NCI-H2171 treated with DMSO at 0.1 percent for 48 hours (cell line): ENCODE measurements around the gene ARHGAP5.

Experiments used
- DNase-seq: peaks from one replicate; lab custom pipeline; 2025; lab: John Stamatoyannopoulos, UW

The ARHGAP5 gene

DNA sequence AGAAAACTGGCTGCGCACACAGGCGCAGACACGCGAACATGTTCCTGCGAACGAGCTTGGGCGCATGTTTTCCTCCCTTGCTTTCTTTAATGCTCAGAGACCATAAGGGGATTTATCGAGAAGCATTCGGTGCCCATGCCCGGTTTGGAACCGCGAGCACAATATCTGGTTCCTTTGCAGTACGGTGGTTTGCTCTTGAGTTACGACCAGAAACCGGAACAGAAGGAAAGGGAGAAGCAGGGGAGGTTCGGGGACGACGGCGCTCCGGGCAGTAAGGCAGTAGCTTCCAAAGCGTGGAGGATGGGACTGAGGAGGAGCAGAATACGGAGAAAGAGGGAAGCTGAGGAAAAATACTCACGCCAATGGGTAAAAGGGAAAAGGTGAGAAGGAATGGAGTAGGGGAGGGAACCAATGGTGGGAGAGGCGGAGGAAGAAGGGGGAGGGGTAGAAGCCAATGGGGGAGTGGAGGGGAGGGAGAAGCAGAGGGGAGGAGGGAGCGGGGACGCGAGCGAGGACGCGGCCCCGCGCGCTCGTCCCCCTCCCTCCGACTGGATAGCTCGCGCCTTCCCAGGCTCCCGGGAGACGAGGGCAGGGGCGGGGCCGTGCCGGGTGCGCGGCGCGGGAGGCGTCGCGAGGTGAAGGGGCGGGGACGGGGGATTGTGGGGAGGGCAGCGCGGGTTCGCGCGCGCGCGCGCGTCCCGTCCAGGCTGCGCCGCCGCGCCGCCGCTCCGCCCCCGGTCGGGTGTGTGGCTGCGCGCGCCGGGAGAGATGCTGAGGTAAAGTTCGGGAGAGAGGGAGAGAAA lies 625 bp upstream of the ARHGAP5 start:
- peak; percentile 99 for DNase-seq

DNA sequence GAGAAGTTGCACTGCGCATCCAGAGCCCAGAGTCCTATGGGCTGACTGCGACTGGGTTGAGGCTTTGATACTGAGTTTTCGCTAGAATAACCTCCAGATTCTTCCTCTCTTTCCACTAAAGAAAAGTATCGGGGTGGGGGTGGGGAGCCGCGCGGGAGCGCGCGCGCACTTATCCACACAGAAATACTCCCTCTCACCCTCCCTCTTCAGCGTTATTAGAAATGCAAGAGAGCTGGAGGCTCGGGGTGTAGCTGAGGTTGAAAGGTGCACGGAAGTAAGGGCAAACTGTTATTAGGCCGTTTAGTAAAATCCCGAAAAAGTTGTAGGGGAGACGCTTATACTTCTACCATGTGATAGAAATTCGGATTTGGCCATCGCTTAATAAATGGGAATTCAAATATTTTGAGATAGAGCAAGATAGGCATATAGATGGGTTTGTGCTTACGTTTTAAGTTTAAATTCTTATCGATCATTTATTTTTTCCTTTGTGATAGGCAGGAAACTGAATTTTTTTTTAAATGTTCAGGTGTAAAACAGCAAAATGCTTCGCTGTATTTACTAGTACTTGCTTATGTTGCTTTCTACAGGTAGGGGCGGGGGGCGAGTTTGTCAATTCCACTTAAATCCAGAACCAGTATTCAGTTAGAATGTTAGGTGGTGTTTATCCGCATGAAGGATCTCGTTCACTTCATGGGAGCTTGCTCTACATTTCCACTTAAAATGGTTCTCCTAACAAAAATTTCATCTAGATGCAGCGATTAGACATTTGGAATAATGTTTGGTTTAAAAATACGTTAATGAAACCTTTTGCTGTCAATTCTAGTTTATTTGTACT lies 1.1 kb downstream of the ARHGAP5 start:
- peak; percentile 62 for DNase-seq

DNA sequence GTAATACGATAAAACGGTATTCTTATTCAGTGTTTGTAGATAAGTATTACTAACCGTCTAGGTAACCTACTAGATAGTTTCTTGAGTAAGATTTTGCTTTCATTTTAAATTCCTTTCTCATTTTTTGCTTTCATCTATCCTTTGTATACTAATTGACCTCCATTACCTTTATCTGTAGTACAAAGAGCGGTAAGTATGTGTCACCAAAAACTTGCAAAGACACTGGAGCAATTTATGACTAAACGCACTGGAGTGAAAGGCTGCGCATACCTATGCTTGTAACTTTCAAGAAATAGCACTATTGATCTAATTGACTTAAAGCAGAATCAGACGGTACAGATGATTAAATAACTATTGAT lies 1.7 kb downstream of the ARHGAP5 start:
- DNase-seq, result peak; percentile 21

DNA sequence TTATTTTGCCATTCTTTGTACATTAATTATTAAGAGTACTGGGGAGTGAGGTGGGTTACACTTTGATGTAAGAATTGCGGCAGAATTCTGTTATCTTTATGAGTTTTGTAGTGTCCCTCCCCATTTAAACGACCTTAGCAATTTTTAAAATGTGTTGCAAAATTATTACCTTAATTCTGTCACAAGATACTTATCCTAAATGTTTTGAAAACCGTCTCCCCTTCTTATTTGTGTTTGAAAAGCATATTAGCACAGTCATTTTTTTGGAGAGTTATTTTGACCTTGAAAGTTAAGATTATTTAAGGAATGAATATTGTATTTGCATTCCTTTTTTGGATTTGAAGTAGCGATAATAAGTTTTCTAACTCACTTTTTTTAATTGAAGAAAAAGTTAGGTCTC lies 2.2 kb downstream of the ARHGAP5 start:
- no peak for DNase-seq

DNA sequence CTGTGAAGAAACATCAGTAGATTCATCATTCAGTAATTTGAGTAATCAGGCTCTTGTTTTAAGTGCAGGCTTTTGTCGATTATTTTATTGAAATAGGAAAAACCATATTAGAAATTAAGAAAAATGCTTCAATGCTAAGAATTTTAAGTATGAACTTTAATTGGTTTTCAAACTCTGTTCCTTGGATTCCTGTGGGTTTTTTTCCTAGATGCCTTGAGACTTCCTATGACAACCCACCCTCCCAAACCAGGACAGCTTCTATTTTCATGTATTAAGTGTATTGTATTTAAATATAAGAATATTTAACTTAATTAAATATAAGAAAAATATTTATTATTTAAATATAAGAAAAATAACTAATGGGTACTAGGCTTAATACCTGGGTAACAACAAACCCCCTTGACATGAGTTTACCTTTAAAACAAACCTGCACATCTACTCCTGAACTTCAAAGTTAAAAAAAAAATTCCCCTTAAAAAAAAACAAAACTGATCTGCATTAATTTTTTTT lies 3.0 kb downstream of the ARHGAP5 start:
- no peak for DNase-seq

DNA sequence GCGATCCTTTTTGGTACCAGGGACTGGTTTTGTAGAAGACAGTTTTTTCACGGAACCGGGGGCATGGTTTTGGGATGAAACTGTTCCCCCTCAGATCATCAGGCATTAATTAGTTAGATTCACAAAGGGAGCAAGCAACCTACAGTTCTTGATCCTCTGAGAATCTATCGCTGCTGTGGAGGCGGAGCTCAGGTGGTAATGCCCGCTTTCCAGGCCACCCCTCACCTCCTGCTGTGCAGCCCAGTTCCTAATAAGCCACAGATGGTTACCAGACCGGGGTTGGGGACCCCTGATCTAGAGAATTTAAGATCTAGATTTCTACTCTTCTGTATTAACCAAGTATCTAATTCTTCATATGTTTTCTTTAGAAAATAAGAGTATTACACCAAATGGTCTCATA lies 4.8 kb downstream of the ARHGAP5 start:
- DNase-seq, result no peak

DNA sequence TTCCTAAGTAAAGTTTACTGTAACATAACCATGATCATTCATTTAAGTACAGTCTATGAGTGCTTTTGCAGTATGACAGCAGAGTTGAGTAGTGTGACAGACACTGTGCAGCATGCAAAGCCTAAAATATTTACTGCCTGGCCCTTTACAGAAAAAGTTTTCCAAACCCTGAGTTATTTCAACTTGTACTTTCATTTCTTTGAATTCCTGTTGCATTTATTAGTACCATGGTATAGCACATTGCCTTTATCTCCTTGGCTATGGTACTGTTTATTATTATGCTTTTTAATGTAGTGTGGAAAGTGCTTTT lies 6.2 kb downstream of the ARHGAP5 start:
- no peak for DNase-seq

DNA sequence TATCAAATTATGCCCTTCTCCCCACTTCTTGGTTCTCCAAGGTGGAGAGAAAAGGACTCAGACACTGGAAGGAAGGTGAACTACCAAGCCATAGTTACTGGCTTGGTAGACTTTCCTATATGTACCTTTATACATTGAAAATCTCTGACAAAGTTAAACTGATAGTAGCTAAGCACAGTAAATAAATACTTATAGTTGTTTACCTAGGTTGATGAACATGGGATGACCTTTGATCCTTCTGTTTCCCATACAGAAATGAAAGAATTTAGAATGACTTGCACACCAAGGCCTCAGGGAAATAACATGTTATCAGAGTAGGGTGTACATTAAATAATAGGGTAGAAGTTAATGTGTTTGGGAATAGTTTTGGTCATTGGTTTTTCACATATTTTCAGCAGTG lies 6.7 kb downstream of the ARHGAP5 start:
- no peak for DNase-seq

DNA sequence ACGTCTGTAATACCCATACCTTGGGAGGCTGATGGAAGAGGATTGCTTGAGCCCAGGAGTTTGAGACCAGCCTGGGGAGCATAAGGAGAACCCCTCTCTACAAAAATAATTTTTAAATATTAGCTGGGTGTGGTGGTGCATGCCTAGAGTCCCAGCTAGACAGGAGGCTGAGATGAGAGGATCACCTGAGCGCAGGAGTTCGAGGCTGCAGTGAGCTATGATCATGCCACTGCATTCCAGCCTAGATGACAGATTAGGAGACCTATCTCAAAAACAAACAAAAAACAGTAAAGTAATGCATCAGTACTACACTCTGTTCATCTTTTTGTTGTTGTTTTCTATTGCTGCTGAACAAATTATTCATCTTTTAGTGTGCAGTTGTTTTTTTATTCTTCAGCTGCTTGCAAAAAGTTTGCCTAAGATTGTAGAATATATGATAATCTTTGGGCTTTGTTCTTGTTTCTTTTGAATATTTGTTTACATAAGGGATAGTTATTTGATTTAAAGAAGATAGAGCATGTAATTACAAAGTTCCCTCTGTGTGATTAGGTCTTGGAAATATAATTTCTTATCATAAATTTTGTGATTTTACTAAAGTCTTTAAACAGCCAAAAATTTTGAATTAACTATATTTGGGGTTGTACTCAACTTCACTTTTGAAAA lies 8.2 kb downstream of the ARHGAP5 start:
- no peak for DNase-seq

DNA sequence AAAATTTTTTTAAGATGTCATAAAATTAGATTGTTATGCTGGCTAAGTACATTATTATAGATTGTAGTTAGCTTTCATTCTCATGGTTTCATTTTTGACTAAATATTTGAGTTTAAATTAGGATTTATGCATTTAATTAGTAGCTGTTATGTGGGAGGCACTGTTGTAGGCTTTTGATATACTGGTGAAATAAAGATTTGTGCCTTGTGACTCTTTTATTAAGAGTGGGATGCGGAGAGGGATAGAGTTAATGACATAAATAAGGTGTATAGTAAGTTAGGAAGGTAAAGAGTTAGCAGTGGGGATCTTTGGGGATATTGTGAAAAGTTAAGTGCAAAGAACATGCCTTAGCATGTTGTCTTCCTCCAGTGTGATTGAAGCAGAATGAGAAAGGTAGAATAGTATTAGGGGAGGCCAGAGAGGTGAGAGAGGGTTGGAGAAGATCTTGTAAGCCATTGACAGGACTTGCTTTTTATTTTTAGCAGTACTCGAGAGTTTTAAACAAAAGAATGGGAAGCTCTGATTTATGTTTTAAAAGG lies 8.8 kb downstream of the ARHGAP5 start:
- DNase-seq, result no peak

DNA sequence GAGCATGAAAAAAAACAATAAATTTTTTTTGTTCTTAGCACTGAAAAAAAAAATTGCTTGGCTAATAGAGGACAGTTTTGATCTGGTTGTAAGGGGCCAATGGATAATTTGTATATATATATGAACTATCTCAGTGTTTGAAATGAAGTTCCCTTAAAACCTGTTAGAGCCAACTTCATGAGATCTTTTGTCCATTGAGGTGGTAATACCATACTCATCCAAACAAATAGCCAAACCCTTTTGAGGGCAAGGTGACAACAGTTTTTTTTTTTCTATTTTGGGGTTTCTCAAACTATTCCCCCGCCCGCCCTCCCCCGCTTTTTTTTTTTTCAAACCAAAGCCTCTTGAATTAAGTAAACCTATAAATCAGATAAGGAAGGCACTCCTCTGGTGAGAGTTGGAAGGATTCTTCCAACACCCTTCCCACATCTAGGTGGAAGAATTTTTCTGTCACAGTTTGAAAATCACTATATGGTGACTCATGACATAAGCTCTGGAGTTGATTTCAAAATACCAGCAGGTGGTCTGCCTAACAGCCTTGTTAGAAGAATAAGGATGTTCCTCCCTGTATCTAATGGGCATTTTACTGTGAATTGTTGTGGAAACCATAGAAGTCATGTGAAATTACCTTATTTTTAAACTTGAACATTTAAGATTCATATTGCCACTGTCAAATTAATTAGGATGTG lies 10.2 kb downstream of the ARHGAP5 start:
- peak; percentile 37 for DNase-seq

DNA sequence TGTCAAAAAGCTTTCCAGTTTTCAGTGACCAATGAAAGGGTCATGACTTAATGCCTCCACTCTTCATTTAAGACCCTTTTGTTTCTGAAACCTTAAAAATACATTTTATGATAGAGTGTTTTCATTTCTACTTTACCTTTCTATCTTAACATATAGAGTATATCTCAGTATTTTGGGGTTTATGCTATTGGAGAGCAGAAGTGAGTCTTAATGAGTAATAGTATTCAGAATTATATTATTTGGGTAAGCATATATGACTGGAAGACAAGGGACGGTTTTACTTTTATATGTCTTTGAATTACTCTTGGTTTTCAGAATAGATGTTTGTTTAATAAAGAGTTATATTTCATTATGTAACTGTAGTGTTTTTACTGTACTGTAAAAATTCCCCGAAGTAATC lies 10.8 kb downstream of the ARHGAP5 start:
- no peak for DNase-seq

DNA sequence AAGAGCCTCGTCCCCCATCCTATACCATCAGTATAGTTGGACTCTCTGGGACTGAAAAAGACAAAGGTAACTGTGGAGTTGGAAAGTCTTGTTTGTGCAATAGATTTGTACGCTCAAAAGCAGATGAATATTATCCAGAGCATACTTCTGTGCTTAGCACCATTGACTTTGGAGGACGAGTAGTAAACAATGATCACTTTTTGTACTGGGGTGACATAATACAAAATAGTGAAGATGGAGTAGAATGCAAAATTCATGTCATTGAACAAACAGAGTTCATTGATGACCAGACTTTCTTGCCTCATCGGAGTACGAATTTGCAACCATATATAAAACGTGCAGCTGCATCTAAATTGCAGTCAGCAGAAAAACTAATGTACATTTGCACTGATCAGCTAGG lies 13.6 kb downstream of the ARHGAP5 start:
- no peak for DNase-seq

DNA sequence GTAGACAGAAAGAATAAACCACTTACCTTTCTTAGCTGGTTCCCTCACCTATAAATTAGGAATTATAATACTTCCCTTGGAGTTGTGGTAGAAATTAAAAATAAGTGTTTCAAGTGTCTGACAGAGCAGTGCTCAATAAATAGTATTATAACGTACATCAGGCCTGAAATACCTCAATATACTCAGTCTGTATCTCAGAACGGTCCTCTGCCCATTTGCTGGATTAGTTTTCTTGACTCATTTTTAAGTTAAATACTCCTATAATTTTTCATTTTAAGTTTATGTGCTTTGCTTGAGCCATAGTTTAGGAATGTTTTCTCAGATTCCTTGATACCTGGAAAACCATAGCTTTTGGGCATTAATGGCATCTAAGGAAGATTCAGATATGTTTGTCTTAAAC lies 22.4 kb downstream of the ARHGAP5 start:
- no peak for DNase-seq

DNA sequence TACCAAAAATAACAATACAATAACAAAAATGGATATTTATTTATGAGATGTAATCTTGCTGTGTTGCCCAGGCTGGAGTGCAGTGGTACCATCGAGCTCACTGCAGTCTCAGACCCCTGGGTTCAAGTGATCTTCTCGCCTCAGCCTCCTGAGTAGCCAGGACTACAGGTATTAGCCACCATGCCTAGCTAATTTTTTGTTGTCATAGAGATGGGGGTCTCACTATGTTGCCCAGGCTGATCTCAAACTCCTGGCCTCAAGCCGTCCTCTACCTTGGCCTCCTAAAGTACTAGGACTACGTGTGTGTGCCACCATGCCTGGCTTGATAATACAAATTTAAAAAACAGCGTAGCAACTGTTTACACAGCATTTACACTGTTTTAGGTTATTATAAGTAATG lies 23.1 kb downstream of the ARHGAP5 start:
- no peak for DNase-seq

DNA sequence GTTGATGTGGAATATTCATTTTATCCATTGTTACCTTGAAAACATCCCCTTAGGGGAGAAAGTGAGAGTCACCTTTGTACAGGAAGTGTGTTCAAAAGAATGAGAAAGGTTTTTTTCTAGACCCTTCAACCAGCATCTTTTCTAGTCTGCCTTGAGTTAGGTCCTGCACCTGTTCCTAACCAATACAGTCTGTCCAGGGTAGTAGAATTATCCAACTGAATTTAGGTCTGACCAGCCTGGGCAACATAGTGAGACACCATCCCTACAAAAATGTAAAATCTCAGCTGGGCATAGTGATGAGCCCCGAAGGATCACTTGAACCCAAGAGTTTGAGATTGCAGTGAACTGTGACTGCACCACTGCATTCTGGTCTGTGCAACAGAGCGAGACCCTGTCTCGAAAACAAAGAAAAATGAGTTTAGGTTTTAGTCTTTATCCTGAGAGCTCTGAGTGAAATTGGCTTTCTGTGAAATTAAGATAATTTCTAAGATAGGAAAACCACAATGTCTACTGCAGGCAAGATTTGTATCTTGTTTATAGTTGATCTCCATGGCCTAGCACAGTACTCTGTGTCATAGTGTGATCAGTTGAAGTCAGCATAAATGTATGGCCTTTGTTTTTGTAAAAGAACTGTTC lies 25.2 kb downstream of the ARHGAP5 start:
- DNase-seq, result no peak

DNA sequence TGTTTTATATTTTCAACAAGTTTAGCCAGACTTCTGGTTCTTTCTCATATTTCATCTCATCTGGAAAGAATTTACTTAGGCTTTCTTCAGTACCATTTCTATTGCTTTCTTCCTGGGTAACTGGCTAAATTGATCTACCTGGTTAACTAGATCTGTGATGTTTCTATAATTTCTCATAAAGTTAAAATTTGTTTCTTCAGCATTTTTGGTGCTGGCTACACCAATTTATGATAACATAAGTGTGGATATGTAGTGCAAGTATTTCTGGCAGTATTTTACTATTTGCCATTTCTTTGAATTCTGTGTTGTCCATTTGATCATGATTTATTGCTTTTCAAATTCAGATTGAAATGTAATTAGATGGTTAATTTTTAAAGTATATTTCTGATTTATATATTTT lies 25.9 kb downstream of the ARHGAP5 start:
- DNase-seq, result no peak

DNA sequence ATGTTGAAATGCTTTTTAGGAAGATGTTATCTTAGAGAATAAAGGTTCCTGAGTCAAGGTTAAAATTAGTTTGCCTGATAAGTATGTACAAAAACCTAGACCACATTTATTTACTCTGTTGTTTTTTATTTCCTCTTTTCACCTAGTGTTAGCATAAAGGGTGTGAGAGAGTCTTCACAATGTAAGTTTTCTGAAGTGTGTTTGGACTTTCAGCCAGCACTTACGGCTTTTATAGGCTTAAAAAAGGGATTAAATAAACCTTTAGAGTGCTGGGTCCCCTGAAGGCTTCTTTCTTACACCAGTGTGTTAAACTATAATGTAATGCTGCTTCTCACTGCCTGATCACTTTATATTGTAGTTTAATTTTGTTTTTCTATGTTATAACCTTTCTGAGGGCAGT lies 27.2 kb downstream of the ARHGAP5 start:
- DNase-seq, result no peak

DNA sequence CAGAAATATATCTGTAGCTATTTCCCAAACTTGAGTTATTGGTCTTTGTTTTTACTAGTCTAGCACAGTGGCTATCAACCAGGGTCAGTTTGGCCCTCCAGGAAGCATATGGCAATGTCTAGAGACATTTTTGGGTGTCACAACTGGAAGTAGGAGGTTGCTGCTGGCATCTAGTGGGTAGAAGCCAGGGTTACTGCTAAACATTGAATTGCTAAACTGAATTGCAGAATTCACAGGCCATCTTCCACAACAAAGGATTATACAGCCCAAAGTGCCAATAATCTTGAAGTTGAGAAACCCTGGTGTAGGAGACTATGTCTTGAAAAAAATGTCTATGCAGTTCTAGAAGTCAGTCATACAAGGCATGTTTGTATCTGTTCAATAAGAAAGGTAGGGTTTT lies 27.7 kb downstream of the ARHGAP5 start:
- no peak for DNase-seq

DNA sequence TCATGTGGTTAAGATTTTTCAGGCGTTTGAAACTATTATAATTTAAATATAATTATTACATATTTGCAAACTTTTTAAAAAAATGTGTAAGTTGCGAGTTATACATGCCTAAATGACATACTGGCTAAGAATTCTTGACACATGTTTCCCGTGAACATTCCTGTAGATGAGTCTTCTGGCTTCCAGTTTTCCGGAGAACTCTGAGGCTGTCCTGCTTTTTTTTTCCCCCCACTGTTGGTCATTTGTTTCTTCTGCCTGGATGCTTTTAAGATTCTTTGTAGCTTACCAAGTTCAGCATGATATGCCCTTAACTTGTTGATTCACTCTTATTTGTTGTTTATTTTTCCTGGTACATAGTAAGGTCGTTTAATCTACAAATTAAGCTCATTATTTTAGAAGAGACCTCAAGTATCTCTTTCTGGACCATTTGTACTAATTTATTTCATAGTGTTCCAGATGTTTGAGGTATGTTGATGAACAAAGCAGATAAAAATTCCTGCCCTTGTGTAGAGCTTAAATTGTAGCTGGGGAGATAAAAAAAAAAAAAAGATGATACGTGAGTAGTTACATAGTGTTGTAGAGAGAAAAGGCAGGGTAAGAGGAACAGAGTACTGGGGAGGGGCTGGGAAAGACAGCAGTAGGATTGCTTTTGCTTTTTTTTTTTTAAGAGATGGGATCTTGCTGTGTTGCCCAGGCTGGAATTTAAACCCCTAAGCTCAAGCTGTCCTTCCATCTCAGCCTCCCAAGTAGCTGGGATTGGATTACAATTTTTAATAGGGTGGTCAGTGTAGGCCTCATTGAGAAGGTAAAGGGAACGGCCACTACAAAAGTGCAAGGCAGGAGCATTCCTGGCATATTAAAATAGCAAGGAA lies 32.8 kb downstream of the ARHGAP5 start:
- no peak for DNase-seq

DNA sequence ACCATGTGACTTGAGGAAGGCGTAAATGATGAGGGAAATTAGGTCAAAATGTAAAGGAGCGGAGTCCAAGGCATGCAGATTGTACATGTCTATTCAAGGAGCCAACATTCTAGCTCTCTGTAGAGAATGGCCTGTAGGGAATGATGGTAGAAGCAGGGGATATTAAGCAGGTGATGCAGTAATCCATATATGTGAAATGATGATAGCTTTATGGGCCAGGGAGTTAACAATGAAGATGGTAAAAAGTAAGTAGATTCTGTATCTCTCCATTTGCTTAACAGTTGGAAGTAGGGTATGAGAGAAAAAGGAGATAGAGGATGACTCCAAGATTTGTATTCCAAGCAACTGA lies 33.4 kb downstream of the ARHGAP5 start:
- DNase-seq, result no peak
